Measurements from ENCODE around the gene DNAH6.
"Not testable (repeated sequence)": the region's sequence is repeated elsewhere in the genome, so short reads cannot be mapped to it uniquely, and the experiment has no call there.

DNAH6 gene

GRCh38 chr2:84847326-84848050, 331.2 kb downstream of the DNAH6 start:
- DNase-seq = no peak

- peak; percentile 42 to 63 for DNase-seq
These were observed 333.1 kb downstream of the DNAH6 start for GRCh38 chr2:84849271-84849952.

- no peak for DNase-seq
These were observed 334.2 kb downstream of the DNAH6 start for GRCh38 chr2:84850471-84850870.

GRCh38 chr2:84851876-84852275, 335.6 kb downstream of the DNAH6 start:
- no peak for DNase-seq

- DNase-seq = no peak
These were observed 338.6 kb downstream of the DNAH6 start for GRCh38 chr2:84854850-84855249.

- DNase-seq = no peak
These were observed 339.4 kb downstream of the DNAH6 start for GRCh38 chr2:84855731-84856130.

- DNase-seq = peak; percentile 53 to 58
These were observed 340.5 kb downstream of the DNAH6 start for GRCh38 chr2:84856787-84857186.

- DNase-seq = no peak
These were observed 341.3 kb downstream of the DNAH6 start for GRCh38 chr2:84857566-84857965.

- DNase-seq = no peak
These were observed 341.8 kb downstream of the DNAH6 start for GRCh38 chr2:84858123-84858522.

GRCh38 chr2:84858937-84859336, 342.6 kb downstream of the DNAH6 start:
- DNase-seq = no peak

GRCh38 chr2:84861539-84861938, 345.2 kb downstream of the DNAH6 start:
- no peak for DNase-seq

GRCh38 chr2:84862006-84862405, 345.7 kb downstream of the DNAH6 start:
- no peak for DNase-seq

- DNase-seq = peak in 1 of 2 donors; percentile 75
These were observed 349.0 kb downstream of the DNAH6 start for GRCh38 chr2:84865181-84865783.

- DNase-seq = no peak
These were observed 349.8 kb downstream of the DNAH6 start for GRCh38 chr2:84866122-84866521.

- DNase-seq = not testable (repeated sequence)
These were observed 352.0 kb downstream of the DNAH6 start for GRCh38 chr2:84868327-84868726.

Data from CD4-positive, alpha-beta T cell treated with Interleukin-4 for 1 hour (primary cell).